Uterus (tissue), 4 donors: ENCODE measurements around the gene ANO4. TPM values are rescaled to one million over a fixed set of nuclear protein-coding genes. Genes with fewer than 3 reads are reported as not detected.

Experiments
- DNase-seq, 2 donors: peaks; one replicate each; pipeline ENCODE4 v3.0.0-alpha.2; 2019 to 2020
- H3K27ac ChIP-seq, 2 donors: fragments of 200-600 bp; sonication (generic); 1 replicate in 1 of 2; 2 replicates in 1 of 2; pipeline ENCODE4 v1.5.1; 2016 to 2018
- H3K27me3 ChIP-seq, 2 donors: fragments of 200-600 bp; sonication (generic); one replicate each; pipeline ENCODE4 v1.5.1; 2018 to 2019; ENCODE audit warnings: control low read depth in 1 of 2
- H3K36me3 ChIP-seq, 2 donors: fragments of 200-600 bp; sonication (generic); one replicate each; pipeline ENCODE4 v1.5.1; 2019; ENCODE audit warnings: control low read depth in 1 of 2
- H3K4me1 ChIP-seq, 2 donors: fragments of 200-600 bp; sonication (generic); one replicate each; pipeline ENCODE4 v1.5.1; 2018 to 2019; ENCODE audit warnings: control low read depth in 1 of 2
- H3K4me3 ChIP-seq, 2 donors: fragments of 200-600 bp; sonication (generic); 1 replicate in 1 of 2; 2 replicates in 1 of 2; pipeline ENCODE4 v1.5.1; 2018 to 2019; ENCODE audit warnings: mild to moderate bottlenecking in 1 of 2
- H3K9me3 ChIP-seq, 2 donors: fragments of 200-600 bp; sonication (generic); one replicate each; pipeline ENCODE4 v1.5.1; 2019; ENCODE audit warnings: control low read depth in 1 of 2
- CTCF ChIP-seq, 4 experiments: fragments of 200-600 bp in 2 of 4; fragments of 450-650 bp in 2 of 4; sonication (generic) in 2 of 4; IDR thresholded peaks; one replicate each; pipeline ENCODE4 v1.5.1; 2016 to 2019; ENCODE audit warnings: antibody characterized with exemption in 4 of 4, mild to moderate bottlenecking in 2 of 4, moderate library complexity in 1 of 4
- POLR2A ChIP-seq, 2 donors: fragments of 450-650 bp; IDR thresholded peaks; one replicate each; pipeline ENCODE4 v1.6.1; 2016; ENCODE audit warnings: antibody characterized with exemption in 2 of 2, mild to moderate bottlenecking in 1 of 2, moderate library complexity in 1 of 2
- intact Hi-C: fragments of 100-400 bp; cut with DNase I; formaldehyde crosslinking; loops from one replicate; pipeline ENCODE4 v1.15.1; 2023; ENCODE audit warnings: low total_unique reads
- total RNA-seq, 4 donors: library from RNA; depleted of rRNA in 3 of 4; stranded (reverse); fragments of >200 nt in 3 of 4; gene quantifications; one replicate each; pipeline versions ENCODE4 v1.1.0 to v1.2.4, GENCODE V29; 2014 to 2023
- donor health status: DM: yes; HTN: yes; CAD: no.

Gene ANO4
- total RNA-seq, 4 donors from 2014 or later, result under 0.01 to 18.5 (median 1.4) TPM; not detected in 1

- no peaks in the 10 kb centered on the region for H3K27me3 ChIP-seq
- no peaks in the 10 kb centered on the region for H3K4me1 ChIP-seq
- no peak overlapping the region for H3K27ac ChIP-seq
- no peaks in the 10 kb centered on the region for H3K9me3 ChIP-seq
- TF ChIP-seq CTCF (IDR thresholded peaks at IDR 0.05) (no peak), POLR2A (IDR thresholded peaks at IDR 0.05) (no peak)
- H3K4me3 ChIP-seq, result no peak overlapping the region
- H3K36me3 ChIP-seq, result no peaks in the 10 kb centered on the region
- DNase-seq, result no peak
- intact Hi-C loops, result no loop called here
Observed at GRCh38 chr12:101068402-101068801, 273.8 kb downstream of the ANO4 start.

GRCh38 chr12:101068836-101069235, 274.3 kb downstream of the ANO4 start:
- Histone ChIP-seq H3K27ac (no peak overlapping the region), H3K27me3 (no peaks in the 10 kb centered on the region), H3K4me1 (no peaks in the 10 kb centered on the region), H3K36me3 (no peaks in the 10 kb centered on the region), H3K4me3 (no peak overlapping the region), H3K9me3 (no peaks in the 10 kb centered on the region)
- TF ChIP-seq CTCF (IDR thresholded peaks at IDR 0.05) (no peak), POLR2A (IDR thresholded peaks at IDR 0.05) (no peak)
- DNase-seq, result no peak
- intact Hi-C loops, result no loop called here

GRCh38 chr12:101074940-101075680, 280.5 kb downstream of the ANO4 start:
- no peak for DNase-seq
- no peak overlapping the region for H3K27ac ChIP-seq
- H3K9me3 ChIP-seq, result no peaks in the 10 kb centered on the region
- H3K4me3 ChIP-seq, result no peak overlapping the region
- intact Hi-C loops, result no loop called here
- H3K36me3 ChIP-seq, result no peaks in the 10 kb centered on the region
- TF ChIP-seq CTCF (IDR thresholded peaks at IDR 0.05) (no peak), POLR2A (IDR thresholded peaks at IDR 0.05) (no peak)
- H3K27me3 ChIP-seq, result no peaks in the 10 kb centered on the region
- H3K4me1 ChIP-seq, result peaks cover 0 to 5% of the 10 kb centered on the region in 2 donors

GRCh38 chr12:101076921-101077320, 282.3 kb downstream of the ANO4 start:
- Histone ChIP-seq H3K4me1 (peaks cover 0 to 5% of the 10 kb centered on the region in 2 donors), H3K27ac (no peak overlapping the region), H3K27me3 (no peaks in the 10 kb centered on the region), H3K4me3 (no peak overlapping the region), H3K9me3 (no peaks in the 10 kb centered on the region), H3K36me3 (no peaks in the 10 kb centered on the region)
- TF ChIP-seq CTCF (IDR thresholded peaks at IDR 0.05) (no peak), POLR2A (IDR thresholded peaks at IDR 0.05) (no peak)
- DNase-seq, result no peak
- intact Hi-C loops, result no loop called here

GRCh38 chr12:101077791-101078528, 283.4 kb downstream of the ANO4 start:
- intact Hi-C loops, result no loop called here
- Histone ChIP-seq H3K27ac (no peak overlapping the region), H3K36me3 (no peaks in the 10 kb centered on the region), H3K4me3 (no peak overlapping the region), H3K9me3 (no peaks in the 10 kb centered on the region), H3K4me1 (peaks cover 0 to 5% of the 10 kb centered on the region in 2 donors), H3K27me3 (no peaks in the 10 kb centered on the region)
- no peak for DNase-seq
- TF ChIP-seq POLR2A (IDR thresholded peaks at IDR 0.05) (no peak), CTCF (IDR thresholded peaks at IDR 0.05) (no peak)
